Cardiac muscle cell (in vitro differentiated cells and primary cell): ENCODE results near the gene FTL. TPM values are rescaled to one million over a fixed set of nuclear protein-coding genes. Genes with fewer than 3 reads are reported as not detected.

Experiments used
- DNase-seq, 2 donors: peaks; one replicate each; pipeline versions ENCODE4 v3.0.0 to v3.0.0-alpha.2; 2010 to 2017; ENCODE audit warnings: low read depth in 1 of 2, low spot score in 1 of 2
- H3K27ac ChIP-seq: fragments of 200-600 bp; sonication (generic); 2 replicates; pipeline ENCODE4 v1.5.1; 2016
- H3K27me3 ChIP-seq: fragments of 200-600 bp; sonication (generic); 2 replicates; pipeline ENCODE4 v1.6.0; 2016; ENCODE audit warnings: control low read depth
- H3K36me3 ChIP-seq: fragments of 200-600 bp; sonication (generic); 2 replicates; pipeline ENCODE4 v1.5.1; 2016; ENCODE audit warnings: control low read depth
- H3K4me1 ChIP-seq: fragments of 200-600 bp; sonication (generic); 2 replicates; pipeline ENCODE4 v1.8.1; 2017; ENCODE audit warnings: low read depth, mild to moderate bottlenecking, mixed run types
- H3K4me3 ChIP-seq: fragments of 200-600 bp; sonication (generic); 2 replicates; pipeline ENCODE4 v1.5.1; 2016; ENCODE audit warnings: mild to moderate bottlenecking
- H3K9me3 ChIP-seq: fragments of 200-600 bp; sonication (generic); 2 replicates; pipeline ENCODE4 v1.5.1; 2017; ENCODE audit warnings: low read depth, mild to moderate bottlenecking, control low read depth
- polyA plus RNA-seq: library from polyadenylated mRNA; unstranded; fragments of >200 nt; fragmentation: Nextera tagmentation; extraction: Ambion mirVana; gene quantifications from 2 replicates; pipeline ENCODE4 v1.2.1, GENCODE V29; 2016
- total RNA-seq: library from RNA; depleted of rRNA; stranded (reverse); fragments of >200 nt; gene quantifications from 2 replicates; pipeline ENCODE4 v1.2.3, GENCODE V29; 2016
- TF ChIP-seq, protein P1 (sequence below): IDR thresholded peaks from 2 replicates; pipeline ENCODE4 v1.5.1; 2012; ENCODE audit warnings: low read depth, mild to moderate bottlenecking, low read length

The FTL gene
- total and polyA plus RNA-seq, 2 experiments from 2014 or later: 760 to 1,335 TPM

DNA sequence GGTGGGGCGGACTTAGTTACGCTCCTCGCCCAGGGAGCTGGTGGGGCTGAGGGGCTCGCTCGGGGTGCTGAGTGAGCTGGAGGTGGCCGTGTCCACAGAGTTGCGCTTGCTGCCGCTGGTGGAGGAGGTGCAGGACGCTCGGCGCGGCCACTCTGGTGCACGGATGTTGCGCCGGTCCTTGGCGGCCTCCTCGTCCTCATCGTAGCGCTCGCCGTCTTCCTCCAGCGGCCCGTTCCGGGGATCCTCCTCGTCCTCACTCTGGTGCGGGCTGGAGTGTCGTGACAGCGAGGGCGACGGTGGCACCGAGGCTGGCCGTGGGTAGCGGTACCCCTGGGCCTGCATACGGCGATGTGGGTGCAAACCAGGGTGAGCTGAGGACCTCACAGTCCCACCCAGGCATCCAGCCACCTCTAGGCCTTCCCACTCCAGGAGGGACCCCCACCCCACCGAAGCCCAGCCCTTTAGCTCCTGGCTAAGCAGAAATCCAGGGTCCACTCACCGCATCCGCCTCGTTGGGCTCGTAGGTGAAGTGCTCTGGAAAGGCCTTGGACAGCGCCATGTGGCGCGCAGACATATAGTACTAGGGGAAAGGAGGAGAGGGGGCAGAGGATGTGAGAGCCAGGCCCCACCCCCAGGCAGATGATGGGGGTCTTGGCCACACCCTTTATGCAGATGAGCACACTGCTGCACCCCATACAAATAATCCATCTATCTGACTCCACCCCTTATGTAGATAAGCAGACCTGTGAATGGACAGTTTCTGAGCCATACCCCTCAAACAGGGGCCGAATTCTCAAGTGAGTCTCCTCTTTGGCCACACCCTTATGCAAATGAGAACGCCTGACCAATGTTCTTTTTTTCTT lies 4.4 kb downstream of the FTL start:
- H3K36me3 ChIP-seq: peaks cover 51% of the 10 kb centered on the region

GRCh38 chr19:48970139-48970766 lies 5.1 kb downstream of the FTL start:
- Histone ChIP-seq H3K27ac (no peak overlapping the region), H3K4me3 (no peak overlapping the region), H3K27me3 (no peaks in the 10 kb centered on the region), H3K9me3 (no peaks in the 10 kb centered on the region), H3K4me1 (peaks cover 3% of the 10 kb centered on the region), H3K36me3 (peaks cover 51% of the 10 kb centered on the region)
- TF ChIP-seq, protein P1, sequence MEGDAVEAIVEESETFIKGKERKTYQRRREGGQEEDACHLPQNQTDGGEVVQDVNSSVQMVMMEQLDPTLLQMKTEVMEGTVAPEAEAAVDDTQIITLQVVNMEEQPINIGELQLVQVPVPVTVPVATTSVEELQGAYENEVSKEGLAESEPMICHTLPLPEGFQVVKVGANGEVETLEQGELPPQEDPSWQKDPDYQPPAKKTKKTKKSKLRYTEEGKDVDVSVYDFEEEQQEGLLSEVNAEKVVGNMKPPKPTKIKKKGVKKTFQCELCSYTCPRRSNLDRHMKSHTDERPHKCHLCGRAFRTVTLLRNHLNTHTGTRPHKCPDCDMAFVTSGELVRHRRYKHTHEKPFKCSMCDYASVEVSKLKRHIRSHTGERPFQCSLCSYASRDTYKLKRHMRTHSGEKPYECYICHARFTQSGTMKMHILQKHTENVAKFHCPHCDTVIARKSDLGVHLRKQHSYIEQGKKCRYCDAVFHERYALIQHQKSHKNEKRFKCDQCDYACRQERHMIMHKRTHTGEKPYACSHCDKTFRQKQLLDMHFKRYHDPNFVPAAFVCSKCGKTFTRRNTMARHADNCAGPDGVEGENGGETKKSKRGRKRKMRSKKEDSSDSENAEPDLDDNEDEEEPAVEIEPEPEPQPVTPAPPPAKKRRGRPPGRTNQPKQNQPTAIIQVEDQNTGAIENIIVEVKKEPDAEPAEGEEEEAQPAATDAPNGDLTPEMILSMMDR: no peak
- DNase-seq: no peak

More for the DNA sequence above, 4.4 kb downstream of the FTL start:
- H3K4me3 ChIP-seq: no peak overlapping the region
- no peak for DNase-seq
- no peaks in the 10 kb centered on the region for H3K27me3 ChIP-seq
- peaks cover 6% of the 10 kb centered on the region for H3K4me1 ChIP-seq
- H3K9me3 ChIP-seq: no peaks in the 10 kb centered on the region
- TF ChIP-seq, protein P1: no peak
- H3K27ac ChIP-seq: no peak overlapping the region

DNA sequence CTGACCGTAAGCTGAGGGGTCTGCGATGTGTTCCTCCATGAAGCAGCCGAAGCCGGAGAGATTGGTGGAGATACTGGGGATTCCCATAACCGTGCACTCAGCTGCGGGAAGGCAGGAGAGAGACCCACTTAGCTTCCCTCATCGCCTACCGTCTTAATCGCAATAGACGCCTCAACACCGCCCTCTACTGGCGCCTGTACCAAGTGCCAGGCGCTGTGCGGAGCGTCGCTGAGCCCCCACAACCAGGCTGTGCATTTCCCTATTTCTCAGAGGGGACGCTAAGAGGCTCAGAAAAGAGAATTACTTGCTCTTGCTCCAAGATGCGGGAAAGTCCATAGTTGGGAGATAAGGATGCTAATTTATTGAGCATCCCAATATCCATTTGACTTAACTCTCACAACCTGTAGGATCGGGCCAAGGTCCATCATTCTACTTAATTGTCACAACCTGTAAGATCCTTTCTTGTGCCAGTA lies 5.8 kb downstream of the FTL start:
- no peaks in the 10 kb centered on the region for H3K27me3 ChIP-seq
- H3K4me1 ChIP-seq: peaks cover 3% of the 10 kb centered on the region
- H3K9me3 ChIP-seq: no peaks in the 10 kb centered on the region
- H3K27ac ChIP-seq: no peak overlapping the region
- TF ChIP-seq, protein P1: peak; percentile 94
- peaks cover 51% of the 10 kb centered on the region for H3K36me3 ChIP-seq
- DNase-seq: peak; percentile 87 to 94
- H3K4me3 ChIP-seq: no peak overlapping the region

DNA sequence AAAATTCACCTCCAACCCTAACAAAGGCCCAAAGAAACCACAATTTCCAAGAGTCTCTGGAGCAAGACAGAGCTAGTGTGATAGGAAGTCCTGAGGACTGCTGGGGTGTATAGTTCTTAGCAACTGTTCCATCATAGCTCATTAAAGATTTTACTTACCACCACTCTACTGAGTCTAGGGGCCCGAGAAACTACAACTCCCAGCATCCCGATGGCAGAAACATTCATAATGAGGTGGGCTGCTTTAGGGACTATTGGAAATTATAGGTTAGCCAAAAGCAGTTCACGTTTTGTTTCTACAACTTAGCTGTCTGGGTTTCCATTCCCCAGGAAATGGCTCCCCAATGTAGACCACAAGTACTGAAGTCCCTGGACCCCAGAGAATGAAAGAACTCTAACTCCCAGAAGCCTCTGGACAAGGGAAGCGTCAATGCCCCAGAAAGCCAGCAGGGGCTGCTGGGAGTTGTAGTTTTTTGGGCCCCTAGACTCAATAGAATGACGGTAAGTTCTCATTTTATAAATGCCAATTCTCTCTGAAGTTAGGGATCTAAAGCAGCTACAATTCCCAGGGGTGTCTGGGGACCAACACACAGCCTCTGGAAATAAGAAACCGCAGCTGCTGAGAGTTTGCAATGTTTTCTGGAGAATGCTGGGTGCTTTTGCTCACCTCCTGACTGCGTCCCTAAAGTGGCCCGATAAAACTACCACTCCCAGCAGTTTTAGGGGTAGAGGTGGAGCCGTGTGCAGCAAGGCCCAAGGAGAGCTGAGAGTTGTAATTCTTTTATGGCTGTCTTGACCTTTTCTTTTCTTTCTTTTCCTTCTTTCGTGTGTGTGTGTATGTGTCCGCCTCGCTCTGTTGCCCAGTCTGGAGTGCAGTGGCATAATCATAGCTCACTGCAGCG lies 11.1 kb downstream of the FTL start:
- peaks cover 2% of the 10 kb centered on the region for H3K4me1 ChIP-seq
- TF ChIP-seq, protein P1: peak; percentile 19
- H3K4me3 ChIP-seq: no peak overlapping the region
- DNase-seq: peak in 1 of 2 donors; percentile 42
- no peak overlapping the region for H3K27ac ChIP-seq
- peaks cover 30% of the 10 kb centered on the region for H3K36me3 ChIP-seq
- no peaks in the 10 kb centered on the region for H3K9me3 ChIP-seq
- H3K27me3 ChIP-seq: no peaks in the 10 kb centered on the region

DNA sequence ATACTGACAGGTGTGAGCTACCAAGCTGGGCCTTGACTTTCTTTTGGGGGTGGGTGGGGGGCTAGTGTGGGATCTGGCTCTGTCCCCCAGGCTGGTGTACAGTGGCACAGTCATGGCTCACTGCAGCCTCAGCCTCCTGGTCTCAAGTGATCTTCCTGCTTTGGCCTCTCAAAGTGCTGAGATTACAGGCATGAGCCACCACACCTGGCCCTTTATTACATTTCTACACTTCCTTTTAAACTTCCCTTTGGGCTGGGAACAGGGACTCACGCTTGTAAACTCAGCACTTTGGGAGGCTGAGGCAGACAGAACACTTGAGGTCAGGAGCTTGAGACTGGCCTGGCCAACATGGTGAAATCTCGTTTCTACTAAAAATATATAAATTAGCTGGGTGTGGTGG lies 12.0 kb downstream of the FTL start:
- Histone ChIP-seq H3K27ac (no peak overlapping the region), H3K9me3 (no peaks in the 10 kb centered on the region), H3K36me3 (peaks cover 30% of the 10 kb centered on the region), H3K4me3 (no peak overlapping the region), H3K4me1 (peaks cover 2% of the 10 kb centered on the region), H3K27me3 (no peaks in the 10 kb centered on the region)
- DNase-seq: no peak
- TF ChIP-seq, protein P1: no peak
